ENCODE results near the gene ATOH8.

The ATOH8 gene

GRCh38 chr2:85770786-85771409 is 17.1 kb downstream of the ATOH8 start:
- no peak for DNase-seq

GRCh38 chr2:85771486-85771885 is 17.7 kb downstream of the ATOH8 start:
- no peak for DNase-seq

GRCh38 chr2:85772019-85772745 is 18.4 kb downstream of the ATOH8 start:
- peak; percentile 83 to 98 (median 95) for DNase-seq

- DNase-seq: peak in 1 of 14 donors; percentile 53
These were observed 19.2 kb downstream of the ATOH8 start for GRCh38 chr2:85772841-85773491.

GRCh38 chr2:85773692-85774091 is 19.9 kb downstream of the ATOH8 start:
- DNase-seq: no peak

GRCh38 chr2:85774126-85774978 is 20.6 kb downstream of the ATOH8 start:
- DNase-seq: peak in 1 of 14 donors; percentile 17

GRCh38 chr2:85775406-85776381 is 21.9 kb downstream of the ATOH8 start:
- DNase-seq: no peak

- no peak for DNase-seq
These were observed 22.9 kb downstream of the ATOH8 start for GRCh38 chr2:85776672-85777071.

- no peak for DNase-seq
These were observed 23.7 kb downstream of the ATOH8 start for GRCh38 chr2:85777441-85777861.

GRCh38 chr2:85778646-85779379 is 25.0 kb downstream of the ATOH8 start:
- peak in 4 of 14 donors; percentile 28 to 47 (median 31) for DNase-seq

- DNase-seq: no peak
These were observed 26.0 kb downstream of the ATOH8 start for GRCh38 chr2:85779641-85780315.

- DNase-seq: peak in 7 of 14 donors; percentile 19 to 50 (median 40)
These were observed 26.7 kb downstream of the ATOH8 start for GRCh38 chr2:85780316-85781012.

GRCh38 chr2:85781013-85781332 is 27.2 kb downstream of the ATOH8 start:
- no peak for DNase-seq

GRCh38 chr2:85783796-85784195 is 30.0 kb downstream of the ATOH8 start:
- DNase-seq: no peak

GRCh38 chr2:85784474-85784986 is 30.7 kb downstream of the ATOH8 start:
- no peak for DNase-seq

GRCh38 chr2:85785027-85785822 is 31.4 kb downstream of the ATOH8 start:
- peak in 11 of 14 donors; percentile 23 to 87 (median 66) for DNase-seq

- no peak for DNase-seq
These were observed 32.1 kb downstream of the ATOH8 start for GRCh38 chr2:85785871-85786270.

GRCh38 chr2:85786444-85786843 is 32.7 kb downstream of the ATOH8 start:
- DNase-seq: no peak
